Psoas muscle (tissue), 8 donors: ENCODE data around the gene IGSF8. TPM values are rescaled to one million over a fixed set of nuclear protein-coding genes. Genes with fewer than 3 reads are reported as not detected.

ENCODE experiments used
- ATAC-seq, 4 donors: fragments of 200-7000 bp; cut with Tn5 transposase; one replicate each; pipeline ENCODE4 v1.9.1; 2020; ENCODE audit warnings: moderate library complexity in 3 of 4, mild to moderate bottlenecking in 2 of 4
- DNase-seq, 2 donors: peaks; one replicate each; pipeline ENCODE4 v3.0.0-alpha.2; 2020
- H3K27ac ChIP-seq: fragments of 200-600 bp; one replicate; pipeline ENCODE4 v1.8.0; 2022
- H3K27me3 ChIP-seq, 3 donors: fragments of 200-600 bp in 1 of 3; one replicate each; pipeline versions ENCODE4 v1.6.1 to v1.8.0; 2013 to 2022; ENCODE audit warnings: low read length in 2 of 3, mild to moderate bottlenecking in 2 of 3, moderate library complexity in 1 of 3; ENCODE audit not compliant: insufficient read depth in 3 of 3
- H3K36me3 ChIP-seq, 2 donors: fragments of 200-600 bp in 1 of 2; one replicate each; pipeline versions ENCODE4 v1.6.1 to v1.8.0; 2013 to 2022; ENCODE audit warnings: low read depth in 1 of 2, mild to moderate bottlenecking in 1 of 2, moderate library complexity in 1 of 2; ENCODE audit not compliant: insufficient read depth in 1 of 2
- H3K4me1 ChIP-seq: fragments of 200-600 bp; one replicate; pipeline ENCODE4 v1.8.0; 2022
- H3K4me3 ChIP-seq: fragments of 200-600 bp; one replicate; pipeline ENCODE4 v1.8.0; 2022; ENCODE audit warnings: mild to moderate bottlenecking
- H3K9me3 ChIP-seq: fragments of 200-600 bp; one replicate; pipeline ENCODE4 v1.8.0; 2022
- WGBS, 3 donors: extraction: QIAGEN DNeasy Blood & Tissue Kit; methylation state at CpG; one replicate each; pipeline versions ENCODE4 v1.1.6 to v1.1.7; 2013; 5-methylcytosine and 5-hydroxymethylcytosine counted together
- intact Hi-C, 2 donors: fragments of 100-400 bp; cut with DNase I; formaldehyde crosslinking; loops; one replicate each; pipeline versions ENCODE4 v1.11.0 to v1.14.2; 2022
- long read RNA-seq, 2 donors: library from polyadenylated mRNA; unstranded; transcript quantifications; one replicate each; pipeline ENCODE4 v2.0.0, GENCODE V29; 2021
- polyA plus RNA-seq, 3 donors: library from polyadenylated mRNA; stranded (reverse); fragments of 200-250 nt; gene quantifications; one replicate each; pipeline ENCODE4 v1.2.3, GENCODE V29; 2013
- total RNA-seq, 4 donors: library from RNA; stranded (reverse); fragmentation: NEBNext Ultra II Directional in 2 of 4; extraction: Animal tissue kit (Norgen Biotek cat#: 25700) in 2 of 4; gene quantifications; one replicate each; pipeline versions ENCODE4 v1.2.1 to v1.2.4, GENCODE V29; 2021 to 2023
- TF ChIP-seq, protein P1 (sequence below): fragments of 200-600 bp; IDR thresholded peaks from one replicate; pipeline ENCODE4 v1.8.0; 2022; ENCODE audit warnings: antibody characterized with exemption
- donor health status: healthy with polysubstance abuse.
- donor health status: DM: no; HTN: no; CAD: no; lungs with moderate emphysema.
- donor health status: Bipolar disorder and iron deficiency.
- donor health status: healthy.
- donor health status: DM: yes; HTN: yes; CAD: no.
- donor health status: DM: no; HTN: no; CAD: no.
- donor health status: DM: no; HTN: no; CAD: no.
- donor health status: DM: yes; HTN: yes; CAD: no.

The IGSF8 gene, protein sequence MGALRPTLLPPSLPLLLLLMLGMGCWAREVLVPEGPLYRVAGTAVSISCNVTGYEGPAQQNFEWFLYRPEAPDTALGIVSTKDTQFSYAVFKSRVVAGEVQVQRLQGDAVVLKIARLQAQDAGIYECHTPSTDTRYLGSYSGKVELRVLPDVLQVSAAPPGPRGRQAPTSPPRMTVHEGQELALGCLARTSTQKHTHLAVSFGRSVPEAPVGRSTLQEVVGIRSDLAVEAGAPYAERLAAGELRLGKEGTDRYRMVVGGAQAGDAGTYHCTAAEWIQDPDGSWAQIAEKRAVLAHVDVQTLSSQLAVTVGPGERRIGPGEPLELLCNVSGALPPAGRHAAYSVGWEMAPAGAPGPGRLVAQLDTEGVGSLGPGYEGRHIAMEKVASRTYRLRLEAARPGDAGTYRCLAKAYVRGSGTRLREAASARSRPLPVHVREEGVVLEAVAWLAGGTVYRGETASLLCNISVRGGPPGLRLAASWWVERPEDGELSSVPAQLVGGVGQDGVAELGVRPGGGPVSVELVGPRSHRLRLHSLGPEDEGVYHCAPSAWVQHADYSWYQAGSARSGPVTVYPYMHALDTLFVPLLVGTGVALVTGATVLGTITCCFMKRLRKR
- total RNA-seq (1 to 10 TPM; 4.3 to 8.6 (median 6.4) TPM), polyA plus RNA-seq (1 to 10 TPM; 4.9 to 6.5 (median 6.4) TPM)
- long read RNA-seq, donor 1, transcript IGSF8-201 (7 exons, 2,343 nt), result major isoform, 5 of 6 reads
- long read RNA-seq, donor 1, partial matches to known transcripts, result 0 of 6 reads
- long read RNA-seq, donor 1, other reads (novel, unspliced or antisense), result 0 of 6 reads
- long read RNA-seq, donor 2, transcript IGSF8-201 (7 exons, 2,343 nt), result major isoform, 11 of 15 reads
- long read RNA-seq, donor 2, partial matches to known transcripts, result 0 of 15 reads
- long read RNA-seq, donor 2, other reads (novel, unspliced or antisense), result 4 of 15 reads

DNA sequence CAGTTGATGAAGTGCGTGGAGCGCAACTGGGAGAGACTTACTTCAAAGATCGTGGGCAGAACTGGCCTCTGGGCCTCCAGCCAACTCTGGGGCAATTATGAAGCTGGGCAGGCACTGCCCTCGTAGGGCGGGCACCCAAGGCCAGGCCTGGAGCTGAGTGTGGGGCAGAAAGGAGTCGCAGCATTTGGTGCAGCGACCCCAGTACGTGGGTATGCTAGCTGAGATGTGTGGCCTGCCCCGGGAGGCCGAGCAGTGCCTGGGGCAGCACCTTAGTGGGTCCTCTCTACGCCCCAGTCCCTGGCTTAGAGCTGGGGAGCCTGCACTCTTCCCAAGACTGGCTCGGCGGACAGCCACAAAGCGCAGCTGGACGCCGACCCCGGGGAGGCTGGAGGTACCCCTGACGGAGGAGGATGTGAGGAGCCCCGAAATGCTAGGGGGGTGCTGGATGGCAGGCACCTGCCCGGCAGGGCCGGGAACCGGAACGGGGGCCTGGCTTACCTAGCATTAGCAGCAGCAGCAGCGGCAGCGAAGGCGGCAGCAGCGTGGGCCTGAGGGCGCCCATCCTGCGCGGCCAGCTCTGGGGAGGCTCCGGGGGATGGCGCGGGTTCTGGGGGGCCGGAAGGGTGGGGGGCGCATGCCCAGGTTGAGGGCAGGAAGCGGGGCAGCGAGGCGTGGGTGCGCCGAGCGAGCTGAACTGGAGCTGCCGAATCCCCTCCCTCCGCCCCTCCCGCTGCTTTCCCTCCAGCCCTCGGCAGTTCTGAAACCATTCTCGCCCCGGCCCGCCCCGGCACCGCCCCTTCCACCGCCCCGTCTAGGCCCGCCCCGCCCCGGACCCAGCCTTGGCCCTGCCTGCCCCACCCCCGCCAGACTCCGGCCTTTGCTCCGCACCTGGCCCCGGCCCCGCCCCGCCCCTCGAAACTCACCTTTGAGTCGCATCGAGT is at the start of gene IGSF8:
IGSF8 (minus strand) TSS at position 709 of the 941 bp plus-strand sequence; CDS start at position 562, 147 bp downstream.
- WGBS, 3 donors, result 2 to 6% (median 5%) methylated on average over 35 to 63 of the region's 64 CpGs
- H3K4me3 ChIP-seq, result peak within 1 kb of the TSS; percentile 89
- TF ChIP-seq, protein P1, sequence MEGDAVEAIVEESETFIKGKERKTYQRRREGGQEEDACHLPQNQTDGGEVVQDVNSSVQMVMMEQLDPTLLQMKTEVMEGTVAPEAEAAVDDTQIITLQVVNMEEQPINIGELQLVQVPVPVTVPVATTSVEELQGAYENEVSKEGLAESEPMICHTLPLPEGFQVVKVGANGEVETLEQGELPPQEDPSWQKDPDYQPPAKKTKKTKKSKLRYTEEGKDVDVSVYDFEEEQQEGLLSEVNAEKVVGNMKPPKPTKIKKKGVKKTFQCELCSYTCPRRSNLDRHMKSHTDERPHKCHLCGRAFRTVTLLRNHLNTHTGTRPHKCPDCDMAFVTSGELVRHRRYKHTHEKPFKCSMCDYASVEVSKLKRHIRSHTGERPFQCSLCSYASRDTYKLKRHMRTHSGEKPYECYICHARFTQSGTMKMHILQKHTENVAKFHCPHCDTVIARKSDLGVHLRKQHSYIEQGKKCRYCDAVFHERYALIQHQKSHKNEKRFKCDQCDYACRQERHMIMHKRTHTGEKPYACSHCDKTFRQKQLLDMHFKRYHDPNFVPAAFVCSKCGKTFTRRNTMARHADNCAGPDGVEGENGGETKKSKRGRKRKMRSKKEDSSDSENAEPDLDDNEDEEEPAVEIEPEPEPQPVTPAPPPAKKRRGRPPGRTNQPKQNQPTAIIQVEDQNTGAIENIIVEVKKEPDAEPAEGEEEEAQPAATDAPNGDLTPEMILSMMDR, result no peak
- peaks cover 41% of the 10 kb centered on the region for H3K4me1 ChIP-seq
- DNase-seq, result peak; percentile 93 to 95
- intact Hi-C loops, result loop anchor here in 1 of 2 donors (5.0 kb wide), 2 partner anchors 109 to 279 kb away; partner anchors contain the start of gene PEA15
- H3K36me3 ChIP-seq, result peaks cover 0 to 19% of the 10 kb centered on the region in 2 donors
- no peaks in the 10 kb centered on the region for H3K9me3 ChIP-seq
- peak; percentile 64 to 71 (median 67) for ATAC-seq
- H3K27me3 ChIP-seq, result no peaks in the 10 kb centered on the region
- peak within 1 kb of the TSS; percentile 87 for H3K27ac ChIP-seq

DNA sequence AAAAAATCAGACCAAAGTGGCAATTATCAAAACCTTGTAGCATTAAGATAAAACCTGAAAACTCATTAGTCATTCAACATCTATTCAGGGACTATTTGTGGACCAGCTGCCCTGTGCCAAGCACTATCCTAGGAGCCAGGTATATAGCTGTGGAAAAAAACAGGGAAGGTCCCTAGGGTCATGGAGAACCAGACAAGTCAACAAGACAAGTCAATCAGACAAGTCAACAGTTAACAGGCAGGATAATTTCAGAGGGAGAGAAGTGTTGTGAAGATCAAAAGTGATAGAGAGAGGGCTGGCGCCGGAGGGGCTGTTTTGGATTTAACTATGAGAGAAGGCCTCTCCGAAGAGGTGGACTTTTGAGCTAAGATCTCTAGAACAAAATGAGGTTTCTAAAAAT is 49.7 kb upstream of the IGSF8 start:
- H3K36me3 ChIP-seq, result no peaks in the 10 kb centered on the region
- H3K4me3 ChIP-seq, result no peak overlapping the region
- ATAC-seq (peak; percentile 38 to 48 (median 44)), DNase-seq (no peak)
- intact Hi-C loops, result no loop called here
- no peaks in the 10 kb centered on the region for H3K27me3 ChIP-seq
- 78 to 84% (median 83%) methylated on average over 3 of the region's 3 CpGs for WGBS, 3 donors
- TF ChIP-seq, protein P1, result no peak
- peak overlapping the region; percentile 63 for H3K27ac ChIP-seq
- no peaks in the 10 kb centered on the region for H3K9me3 ChIP-seq
- H3K4me1 ChIP-seq, result peaks cover 9% of the 10 kb centered on the region

DNA sequence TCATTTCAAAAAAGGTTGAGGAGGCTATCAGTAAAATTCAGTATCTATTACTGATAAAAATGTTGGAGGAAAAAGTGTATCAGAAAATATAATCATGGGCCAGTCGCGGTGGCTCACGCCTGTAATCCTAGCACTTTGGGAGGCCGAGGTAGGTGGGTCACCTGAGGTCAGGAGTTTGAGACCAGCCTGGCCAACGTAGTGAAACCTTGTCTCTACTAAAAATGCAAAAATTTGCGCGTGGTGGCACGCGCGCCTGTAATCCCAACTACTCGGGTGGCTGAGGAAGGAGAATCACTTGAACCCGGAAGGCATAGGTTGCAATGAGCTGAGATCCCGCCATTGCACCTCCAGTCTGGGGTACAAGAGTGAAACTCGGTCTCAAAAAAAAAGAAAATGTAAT is 47.7 kb upstream of the IGSF8 start:
- TF ChIP-seq, protein P1, result no peak
- peak overlapping the region; percentile 37 for H3K27ac ChIP-seq
- H3K4me3 ChIP-seq, result no peak overlapping the region
- peaks cover 9% of the 10 kb centered on the region for H3K4me1 ChIP-seq
- intact Hi-C loops, result no loop called here
- no peaks in the 10 kb centered on the region for H3K27me3 ChIP-seq
- no peaks in the 10 kb centered on the region for H3K9me3 ChIP-seq
- H3K36me3 ChIP-seq, result peaks cover 0 to 20% of the 10 kb centered on the region in 2 donors
- WGBS, 3 donors, result 44 to 70% (median 49%) methylated on average over 14 of the region's 14 CpGs
- no peak for DNase-seq
- ATAC-seq, result peak; percentile 11 to 35 (median 18)

DNA sequence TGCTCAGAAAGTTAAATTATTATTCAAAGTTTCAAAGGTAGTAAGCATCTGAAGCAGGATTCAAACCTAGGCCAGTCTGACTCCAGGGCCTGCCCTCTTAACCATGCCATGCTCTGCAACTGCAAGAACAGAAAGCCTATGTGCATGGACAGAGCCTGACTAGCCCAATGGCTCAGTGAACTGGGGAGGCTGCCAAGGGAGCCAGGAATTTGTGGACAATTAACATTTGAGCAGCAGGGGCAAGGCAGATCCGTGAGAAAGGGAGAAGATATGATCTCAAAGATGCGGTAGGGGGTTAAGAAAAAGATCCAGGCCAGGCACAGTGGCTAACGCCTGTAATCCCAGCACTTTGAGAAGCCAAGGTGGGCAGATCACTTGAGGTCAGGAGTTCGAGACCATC is 46.5 kb upstream of the IGSF8 start:
- peak; percentile 24 to 43 (median 28) for ATAC-seq
- Histone ChIP-seq H3K9me3 (no peaks in the 10 kb centered on the region), H3K27ac (peak overlapping the region; percentile 33), H3K36me3 (peaks cover 0 to 32% of the 10 kb centered on the region in 2 donors), H3K4me1 (peaks cover 9% of the 10 kb centered on the region), H3K27me3 (no peaks in the 10 kb centered on the region), H3K4me3 (no peak overlapping the region)
- DNase-seq, result no peak
- intact Hi-C loops, result no loop called here
- 17 to 39% (median 19%) methylated on average over 4 of the region's 4 CpGs for WGBS, 3 donors
- TF ChIP-seq, protein P1, result no peak
